GM12891 (cell line): ENCODE data around the gene GARIN1A.

ENCODE experiments used
- POLR2A ChIP-seq: IDR thresholded peaks from 2 replicates; pipeline ENCODE4 v1.6.1; 2011; ENCODE audit warnings: low read depth, low read length, control low read depth
- SPI1 ChIP-seq: IDR thresholded peaks from 2 replicates; pipeline ENCODE4 v1.6.1; 2011; ENCODE audit warnings: low read depth, low read length, control low read depth

GRCh38 chr7:128661446-128661845, 10.6 kb upstream of the GARIN1A start:
- TF ChIP-seq SPI1, result no peak
- no peak for TF ChIP-seq POLR2A
